ENCODE results near the gene HOXA3.

HOXA3 gene

GRCh38 chr7:27180431-27181420 lies 28.3 kb upstream of the HOXA3 start:
- H3K4me3 ChIP-seq = no peak overlapping the region
- peak overlapping the region in 8 of 21 experiments; percentile 38 to 93 (median 54) for H3K27ac ChIP-seq

- H3K27ac ChIP-seq = peak overlapping the region in 8 of 21 experiments; percentile 52 to 93 (median 66)
- H3K4me3 ChIP-seq = peak overlapping the region in 2 of 7 experiments; percentile 3 to 25
Observed at GRCh38 chr7:27179503-27180430, 27.4 kb upstream of the HOXA3 start.

- peak overlapping the region in 1 of 7 experiments; percentile 25 for H3K4me3 ChIP-seq
- H3K27ac ChIP-seq = peak overlapping the region in 7 of 21 experiments; percentile 54 to 93 (median 72)
Observed at GRCh38 chr7:27179030-27179429, 26.6 kb upstream of the HOXA3 start.

DNA sequence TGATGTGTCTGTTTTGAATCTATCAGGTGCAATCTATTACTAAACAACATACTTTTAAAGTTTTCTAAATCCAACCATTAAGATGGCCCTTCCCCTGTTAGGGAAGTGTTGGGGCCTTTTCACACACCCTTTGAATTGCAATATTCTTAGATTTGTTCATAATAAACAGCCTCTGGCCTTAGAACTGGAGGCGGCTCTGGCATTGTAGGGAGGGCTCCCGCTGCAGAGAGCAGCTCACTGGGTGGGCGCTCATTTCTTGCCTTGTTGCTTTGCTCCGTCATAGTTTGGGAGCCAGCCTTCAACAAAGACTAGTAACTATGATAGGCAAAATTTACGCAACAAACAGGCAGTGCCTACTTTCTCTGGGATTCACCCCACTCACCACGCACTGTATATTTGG lies 26.0 kb upstream of the HOXA3 start:
- peak overlapping the region in 1 of 7 experiments; percentile 25 for H3K4me3 ChIP-seq

DNA sequence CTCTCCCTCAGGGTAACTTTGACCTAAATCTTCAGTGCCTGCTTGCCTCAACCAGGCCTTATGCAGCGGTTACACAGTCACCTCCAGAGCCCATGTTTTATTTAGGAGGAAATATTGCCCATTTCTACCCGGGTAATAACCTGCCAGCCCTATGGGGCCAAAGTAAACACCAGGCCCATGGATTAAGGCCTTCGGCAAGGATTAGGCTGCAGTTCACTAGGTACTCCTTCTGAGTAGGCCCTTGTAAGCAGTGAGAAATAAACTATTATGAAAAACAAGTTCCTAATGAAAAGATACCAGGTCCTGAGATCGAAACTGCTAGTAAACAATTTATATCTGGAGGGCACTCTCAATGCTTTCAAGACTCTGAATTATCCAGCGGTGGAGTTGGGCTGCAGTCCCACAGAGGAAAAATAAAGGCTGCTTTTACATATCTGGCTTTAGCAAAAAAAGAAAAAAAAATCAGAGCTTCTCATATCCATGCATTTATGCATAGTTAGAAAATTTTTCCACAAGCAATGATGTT lies 25.5 kb upstream of the HOXA3 start:
- Histone ChIP-seq H3K27ac (peak overlapping the region in 7 of 21 experiments; percentile 39 to 97 (median 84)), H3K4me3 (peak overlapping the region in 1 of 7 experiments; percentile 4)

More for the DNA sequence above, 26.0 kb upstream of the HOXA3 start:
- H3K27ac ChIP-seq = peak overlapping the region in 3 of 21 experiments; percentile 54 to 93 (median 72)

GRCh38 chr7:27176962-27177794 lies 24.8 kb upstream of the HOXA3 start:
- H3K27ac ChIP-seq = peak overlapping the region in 7 of 21 experiments; percentile 39 to 97 (median 84)
- peak overlapping the region in 1 of 7 experiments; percentile 4 for H3K4me3 ChIP-seq

- no peak overlapping the region for H3K4me3 ChIP-seq
- H3K27ac ChIP-seq = peak overlapping the region in 7 of 21 experiments; percentile 39 to 97 (median 84)
Observed at GRCh38 chr7:27176524-27176845, 24.1 kb upstream of the HOXA3 start.

DNA sequence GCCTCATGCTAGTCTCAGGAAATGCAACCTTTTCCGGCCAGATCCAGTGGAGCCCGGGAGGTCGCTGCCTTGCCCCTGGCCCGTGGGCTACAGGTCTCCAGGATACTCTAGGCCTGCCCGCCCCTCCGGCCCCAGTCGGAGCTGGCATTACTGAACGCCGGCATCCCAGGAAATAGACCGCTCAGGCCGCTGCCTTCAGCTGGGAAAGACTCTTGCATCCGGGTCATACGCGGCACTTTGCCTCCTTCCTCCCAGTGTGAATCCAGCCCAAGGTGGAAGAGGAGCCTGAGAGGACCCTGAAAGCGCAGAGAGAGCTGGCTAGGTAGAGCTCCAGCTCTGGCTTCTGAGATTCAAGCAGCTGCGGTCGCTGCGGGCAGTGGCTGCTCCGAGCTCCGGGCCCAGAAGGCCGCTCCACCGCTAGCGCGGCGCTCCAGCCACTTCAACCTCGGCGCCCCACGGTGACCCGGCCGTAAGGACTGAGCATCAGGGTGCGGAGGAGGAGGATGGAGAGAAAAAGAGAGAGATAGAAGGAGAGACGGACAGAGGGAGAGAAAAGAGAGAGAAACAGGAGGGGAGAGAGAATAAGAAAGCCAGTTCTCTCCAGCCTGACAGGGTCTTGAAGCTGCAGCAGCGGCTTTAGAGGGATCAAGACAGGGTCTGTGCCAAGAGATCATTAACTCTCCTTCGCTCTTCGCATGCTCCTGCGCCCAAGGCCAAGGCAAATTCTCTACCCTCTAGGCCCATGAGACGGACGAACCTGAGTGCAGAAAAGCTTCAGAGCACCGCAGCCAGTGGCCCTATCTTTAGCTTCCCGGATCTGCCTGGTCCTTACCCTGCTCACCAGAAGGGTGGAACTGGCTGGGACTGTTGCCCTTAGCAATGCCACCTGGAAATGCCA lies 23.5 kb upstream of the HOXA3 start:
- peak overlapping the region in 1 of 7 experiments; percentile 13 for H3K4me3 ChIP-seq
- peak overlapping the region in 8 of 21 experiments; percentile 26 to 97 (median 84) for H3K27ac ChIP-seq

GRCh38 chr7:27174874-27175625 lies 22.7 kb upstream of the HOXA3 start:
- H3K27ac ChIP-seq = peak overlapping the region in 8 of 21 experiments; percentile 26 to 97 (median 84)
- H3K4me3 ChIP-seq = peak overlapping the region in 1 of 7 experiments; percentile 44

GRCh38 chr7:27173956-27174873 lies 21.8 kb upstream of the HOXA3 start, which contains the start of gene HOXA10:
TSS of gene HOXA10 (minus strand) at chr7:27174320. CDS start at chr7:27174306, 14 bp downstream.
- Histone ChIP-seq H3K27ac (peak within 1 kb of the TSS in 15 of 21 experiments; percentile 0 to 97 (median 70)), H3K4me3 (peak within 1 kb of the TSS; percentile 37 to 49 (median 45))

DNA sequence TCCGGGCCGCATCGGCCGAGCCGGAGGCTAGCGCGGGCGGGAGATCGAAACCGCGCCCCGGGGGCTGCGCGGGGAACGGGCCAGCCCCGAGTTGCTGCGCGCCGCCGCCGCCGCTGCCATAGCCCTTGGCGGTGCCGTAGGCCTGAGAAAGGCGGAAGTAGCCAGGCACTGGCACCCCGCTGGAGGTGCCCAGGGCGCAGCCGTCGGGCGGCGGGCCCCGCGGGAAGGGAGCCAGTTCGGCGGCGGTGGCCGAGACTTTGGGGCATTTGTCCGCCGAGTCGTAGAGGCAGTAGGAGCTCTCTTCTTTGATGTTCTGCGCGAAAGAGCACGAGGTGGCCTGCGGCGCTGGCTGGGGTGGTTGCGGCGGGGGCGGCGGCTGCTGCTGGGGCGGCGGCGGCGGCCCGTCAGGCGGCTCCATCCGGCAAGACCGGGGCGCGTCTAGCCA lies 21.1 kb upstream of the HOXA3 start:
- peak overlapping the region in 15 of 21 experiments; percentile 0 to 97 (median 70) for H3K27ac ChIP-seq
- H3K4me3 ChIP-seq = peak overlapping the region; percentile 37 to 49 (median 45)

DNA sequence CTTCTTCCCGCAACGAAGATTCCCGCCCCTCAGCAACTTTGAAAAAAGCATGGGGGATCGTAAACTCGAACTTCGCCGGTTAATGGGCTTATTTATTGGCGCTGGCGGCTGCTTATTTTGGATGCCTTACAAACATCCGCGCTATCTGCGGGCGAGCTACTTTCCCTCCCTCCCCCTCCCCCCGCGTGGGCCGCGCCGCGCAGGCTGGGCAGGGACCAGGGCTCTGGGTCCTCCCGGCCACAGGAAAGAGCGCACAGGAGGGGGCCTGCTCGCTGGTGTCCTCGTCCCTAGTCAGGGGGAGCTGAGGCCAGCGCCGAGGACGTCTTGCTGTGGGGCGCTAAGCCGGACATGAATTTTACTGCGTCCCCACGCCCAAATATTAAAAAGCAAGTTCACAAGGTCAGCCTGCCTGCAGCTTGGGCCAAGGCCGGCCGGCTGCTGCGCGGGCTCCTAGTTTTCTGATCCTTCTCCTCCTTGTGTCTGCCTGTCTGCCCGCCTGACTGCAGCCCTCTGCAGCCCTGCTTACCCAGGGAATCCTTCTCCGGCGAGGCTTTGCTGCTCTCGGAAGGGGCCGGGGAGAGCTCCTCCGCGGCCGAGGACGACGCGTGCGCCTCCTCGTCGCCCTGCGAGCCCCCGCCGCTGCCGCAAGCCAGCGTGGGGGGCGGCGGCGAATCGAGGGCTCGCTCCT lies 20.6 kb upstream of the HOXA3 start:
- Histone ChIP-seq H3K4me3 (peak overlapping the region; percentile 37 to 49 (median 45)), H3K27ac (peak overlapping the region in 15 of 21 experiments; percentile 0 to 97 (median 70))

DNA sequence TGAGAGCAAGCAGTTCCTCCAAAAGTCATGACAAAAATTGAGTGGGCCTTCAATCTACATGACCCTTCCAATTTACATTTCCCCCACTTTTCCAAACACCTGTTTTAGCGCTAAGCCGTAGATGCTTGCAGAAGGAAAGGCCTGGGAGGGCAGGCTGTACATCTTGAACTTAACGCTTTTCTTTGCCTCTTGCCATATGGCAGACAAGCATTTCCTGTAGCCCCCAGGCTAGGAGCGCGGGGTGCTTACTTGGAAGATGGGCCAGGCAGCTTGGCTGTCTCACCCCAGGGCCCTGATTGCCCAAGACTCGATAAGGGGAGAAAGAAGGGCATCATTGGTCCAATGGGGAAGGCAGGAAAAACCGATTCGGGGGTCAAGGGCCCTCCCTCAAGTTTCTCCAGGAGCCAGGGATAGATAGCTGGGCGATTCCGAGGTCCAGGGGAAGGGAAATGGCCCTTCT lies 20.0 kb upstream of the HOXA3 start:
- Histone ChIP-seq H3K4me3 (peak overlapping the region in 6 of 7 experiments; percentile 37 to 49 (median 46)), H3K27ac (peak overlapping the region in 10 of 21 experiments; percentile 58 to 97 (median 83))

DNA sequence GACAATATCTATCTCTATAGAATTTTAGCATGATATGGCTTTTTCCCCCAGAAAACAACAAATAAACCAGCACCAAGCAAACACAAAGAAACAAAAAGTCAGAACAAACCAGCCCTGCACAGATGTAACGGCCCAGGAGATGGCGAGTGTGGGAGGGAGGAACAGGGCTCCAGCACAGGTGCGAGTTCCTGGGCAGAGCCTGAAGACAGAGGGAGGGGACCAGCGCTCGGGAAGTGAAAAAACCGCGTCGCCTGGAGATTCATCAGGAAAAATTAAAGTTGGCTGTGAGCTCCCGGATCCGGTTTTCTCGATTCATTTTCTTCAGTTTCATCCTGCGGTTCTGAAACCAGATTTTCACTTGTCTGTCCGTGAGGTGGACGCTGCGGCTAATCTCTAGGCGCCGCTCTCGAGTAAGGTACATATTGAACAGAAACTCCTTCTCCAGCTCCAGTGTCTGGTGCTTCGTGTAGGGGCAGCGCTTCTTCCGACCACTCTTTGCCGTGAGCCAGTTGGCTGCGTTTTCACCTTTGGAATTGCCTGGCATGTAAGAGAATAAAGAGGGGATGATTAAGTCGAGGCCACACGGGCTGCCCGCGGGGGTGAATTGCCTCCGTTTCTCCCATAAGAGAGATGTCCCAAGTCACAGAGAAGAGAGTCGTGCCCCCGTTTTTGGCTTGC lies 19.4 kb upstream of the HOXA3 start:
- Histone ChIP-seq H3K4me3 (peak overlapping the region in 2 of 7 experiments; percentile 10 to 44), H3K27ac (peak overlapping the region in 8 of 21 experiments; percentile 35 to 97 (median 83))
